A549 (cell line): Measurements from ENCODE around the gene HOXA11. TPM values are rescaled to one million over a fixed set of nuclear protein-coding genes. Genes with fewer than 3 reads are reported as not detected.

Experiments
- ATAC-seq, 2 experiments: fragments of 200-7000 bp in 1 of 2; fragments of >200 bp in 1 of 2; cut with Nextera tagmentation in 1 of 2; cut with Tn5 transposase in 1 of 2; 3 replicates each; pipeline versions ENCODE4 v1.8.0 to v1.9.1; 2018 to 2020; ENCODE audit warnings: mild to moderate bottlenecking in 1 of 2, moderate library complexity in 1 of 2
- CTCF ChIA-PET: fragments of 300-600 bp; sonication (Branson Sonifier 250); formaldehyde crosslinking; extraction: SDS; loops from one replicate; lab custom pipeline; 2021; ENCODE audit warnings: antibody characterized with exemption, inconsistent platforms; lab: Yijun Ruan, JAX
- POLR2A ChIA-PET: fragments of 350-600 bp; formaldehyde crosslinking; extraction: SDS; loops from one replicate; lab custom pipeline; 2021; ENCODE audit warnings: antibody characterized with exemption, inconsistent platforms; lab: Yijun Ruan, JAX
- DNase-seq, 2 experiments: peaks; one replicate each; pipeline versions ENCODE4 v3.0.0 to v3.0.0-alpha.2; 2011 to 2016; ENCODE audit warnings: low read depth in 1 of 2, low spot score in 1 of 2
- FAIRE-seq: peaks from 2 replicates; lab custom pipeline; 2011; peaks lifted over from hg19 to GRCh38; lab: Jason Lieb, UNC
- H3K27ac ChIP-seq, 2 experiments: fragments of >200 bp; sonication (Bioruptor Twin); formaldehyde crosslinking; 3 replicates each; pipeline ENCODE4 v1.5.1; 2016 to 2017
- H3K4me1 ChIP-seq: fragments of >200 bp; sonication (Bioruptor Twin); formaldehyde crosslinking; 3 replicates; pipeline ENCODE4 v1.6.1; 2016
- H3K4me2 ChIP-seq: fragments of >200 bp; sonication (Bioruptor Twin); formaldehyde crosslinking; 3 replicates; pipeline ENCODE4 v1.6.1; 2016
- H3K4me3 ChIP-seq: fragments of >200 bp; sonication (Bioruptor Twin); formaldehyde crosslinking; 3 replicates; pipeline ENCODE4 v1.5.1; 2016
- H3K9me3 ChIP-seq: fragments of >200 bp; sonication (Bioruptor Twin); formaldehyde crosslinking; 3 replicates; pipeline ENCODE4 v1.6.1; 2016
- CHD2 ChIP-seq: fragments of 150-350 bp; IDR thresholded peaks from 2 replicates; pipeline ENCODE4 v1.6.1; 2014; ENCODE audit warnings: low read length; ENCODE audit not compliant: partially characterized antibody
- EHF ChIP-seq: fragments of 250-450 bp; sonication (Bioruptor Pico); IDR thresholded peaks from 2 replicates; pipeline ENCODE4 v1.5.0; 2020; ENCODE audit warnings: mild to moderate bottlenecking
- EHMT2 ChIP-seq: fragments of 200-600 bp; sonication (generic); IDR thresholded peaks from 2 replicates; pipeline ENCODE4 v1.6.1; 2016; ENCODE audit warnings: antibody characterized with exemption, low read depth, mild to moderate bottlenecking, moderate library complexity
- HOXB5 ChIP-seq: fragments of 250-450 bp; sonication (Bioruptor Pico); IDR thresholded peaks from 2 replicates; pipeline ENCODE4 v1.5.0; 2020; ENCODE audit warnings: mild to moderate bottlenecking, moderate library complexity
- JUNB ChIP-seq: fragments of >200 bp; sonication (Bioruptor Twin); formaldehyde crosslinking; IDR thresholded peaks from 2 replicates; pipeline ENCODE4 v1.6.1; 2016
- MAZ ChIP-seq: fragments of 150-350 bp; IDR thresholded peaks from 2 replicates; pipeline ENCODE4 v1.6.1; 2014; ENCODE audit warnings: antibody characterized with exemption, low read depth, low read length, borderline replicate concordance
- NR3C1 ChIP-seq: fragments of >200 bp; sonication (Bioruptor Twin); formaldehyde crosslinking; IDR thresholded peaks from 3 replicates; pipeline ENCODE4 v1.6.1; 2017
- RCOR1 ChIP-seq: fragments of 150-350 bp; IDR thresholded peaks from 2 replicates; pipeline ENCODE4 v1.6.1; 2014; ENCODE audit warnings: antibody characterized with exemption, low read length, low read depth
- RFX5 ChIP-seq: fragments of 450-650 bp; IDR thresholded peaks from 2 replicates; pipeline ENCODE4 v1.7.1; 2014; ENCODE audit warnings: antibody characterized with exemption, mild to moderate bottlenecking, moderate library complexity
- SMC3 ChIP-seq: fragments of >200 bp; sonication (Bioruptor Twin); formaldehyde crosslinking; IDR thresholded peaks from 3 replicates; pipeline ENCODE4 v1.6.1; 2018; ENCODE audit warnings: inconsistent platforms
- TFCP2L1 ChIP-seq: fragments of 250-450 bp; sonication (Bioruptor Pico); IDR thresholded peaks from 2 replicates; pipeline ENCODE4 v1.5.0; 2021; ENCODE audit warnings: mild to moderate bottlenecking
- TP53 ChIP-seq: fragments of 250-450 bp; sonication (Bioruptor Pico); IDR thresholded peaks from 2 replicates; pipeline ENCODE4 v1.5.0; 2021; ENCODE audit warnings: mild to moderate bottlenecking, moderate library complexity
- ZC3H11A ChIP-seq: fragments of 450-650 bp; IDR thresholded peaks from 2 replicates; pipeline ENCODE4 v1.6.1; 2014; ENCODE audit warnings: antibody characterized with exemption, mild to moderate bottlenecking
- ZFP36 ChIP-seq: fragments of 450-650 bp; IDR thresholded peaks from 2 replicates; pipeline ENCODE4 v1.6.1; 2014; ENCODE audit warnings: borderline replicate concordance; ENCODE audit not compliant: partially characterized antibody
- ZNF302 ChIP-seq: fragments of 250-450 bp; sonication (Bioruptor Pico); IDR thresholded peaks from 2 replicates; pipeline ENCODE4 v1.9.0; 2021; ENCODE audit warnings: inconsistent platforms, mild to moderate bottlenecking, moderate library complexity
- WGBS: methylation state at CpG from one replicate; pipeline ENCODE4 v1.1.6; 2017; ENCODE audit errors: missing lambda C conversion rate; 5-methylcytosine and 5-hydroxymethylcytosine counted together
- polyA plus RNA-seq, 4 experiments: library from polyadenylated mRNA; depleted of rRNA in 3 of 4; stranded (reverse); fragments of >200 nt; fragmentation: RNase III in 1 of 4; extraction: RNeasy Plus Mini Kit Qiagen cat#74134 plus additional on column Dnase treatment in 1 of 4; gene quantifications; 2 replicates in 3 of 4; 3 replicates in 1 of 4; pipeline ENCODE4 v1.2.3, GENCODE V29; 2011 to 2017
- TF ChIP-seq, protein P1 (sequence below): fragments of >200 bp; sonication (Bioruptor Twin); formaldehyde crosslinking; IDR thresholded peaks from 3 replicates; pipeline ENCODE4 v1.5.1; 2016
- TF ChIP-seq, protein P2 (sequence below): fragments of 250-450 bp; sonication (Bioruptor Pico); IDR thresholded peaks from 2 replicates; pipeline ENCODE4 v1.5.0; 2020; ENCODE audit warnings: low read depth, mild to moderate bottlenecking, moderate library complexity
- TF ChIP-seq, protein P3 (sequence below): IDR thresholded peaks from 2 replicates; pipeline ENCODE4 v1.6.1; 2012; ENCODE audit warnings: low read depth, borderline replicate concordance
- TF ChIP-seq, protein P4 (sequence below): fragments of >200 bp; sonication (Bioruptor Twin); formaldehyde crosslinking; IDR thresholded peaks from 2 replicates; pipeline ENCODE4 v1.6.1; 2016
- TF ChIP-seq, protein P5 (sequence below): fragments of 150-350 bp; IDR thresholded peaks from 2 replicates; pipeline ENCODE4 v1.6.1; 2014; ENCODE audit warnings: low read depth, mild to moderate bottlenecking, low read length

The HOXA11 gene
- polyA plus RNA-seq, 2 of the 4 experiments (the other 2 are of a cell fraction): 0.68 to 0.84 TPM

DNA sequence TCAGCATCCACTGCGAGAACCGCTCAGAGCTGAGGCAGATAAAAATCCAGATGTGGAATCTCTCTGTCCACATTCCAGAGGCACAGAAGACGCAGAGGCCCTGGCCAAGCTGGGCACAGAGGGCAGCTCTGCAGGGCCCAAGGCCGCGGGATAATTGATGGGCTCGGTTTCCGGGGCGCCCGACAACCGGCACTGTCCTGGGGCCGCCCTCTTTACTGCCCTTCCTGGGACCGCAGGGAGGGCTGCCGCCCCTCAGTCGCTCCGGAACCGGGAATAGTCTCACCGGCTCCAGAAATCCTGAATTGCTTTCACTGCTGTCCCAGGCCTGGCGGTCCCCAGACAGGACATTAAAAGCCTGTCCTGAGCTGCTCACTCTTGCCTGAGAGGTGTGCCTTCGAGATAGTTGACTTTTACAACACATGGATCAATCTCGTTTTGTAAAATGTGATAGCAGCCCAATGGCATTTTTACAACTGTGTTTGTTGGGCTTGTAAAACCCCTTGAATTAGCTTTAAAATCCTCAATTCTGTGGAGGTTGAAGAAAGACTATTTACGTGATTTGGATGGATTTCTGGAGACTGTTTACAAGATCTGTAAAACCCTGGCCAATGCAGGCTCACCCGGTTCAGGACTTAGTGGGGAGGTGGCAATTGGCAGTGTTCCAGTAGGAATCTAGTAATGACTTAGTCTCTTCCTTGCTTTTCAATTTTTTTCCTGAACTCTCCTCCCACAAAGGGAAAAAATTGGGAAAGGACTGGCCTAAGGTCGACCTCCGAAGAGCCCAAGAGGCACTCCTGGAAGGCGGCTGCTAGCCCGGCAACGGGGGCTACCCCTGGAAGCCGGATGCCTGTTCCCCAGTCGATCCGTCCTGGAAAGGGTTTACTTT is 36.0 kb downstream of the HOXA11 start:
- no peak for ATAC-seq
- DNase-seq: no peak
- CTCF ChIA-PET: interaction anchor here (1.1 to 11.1 kb wide), 19 partner anchors 7 to 1256 kb away, joined by 3 to 160 read pairs (median 5); partner anchors contain the start of genes HOXA4, HOXA5 and HOXA9
- TF ChIP-seq EHMT2: no peak
- TF ChIP-seq, protein P1, sequence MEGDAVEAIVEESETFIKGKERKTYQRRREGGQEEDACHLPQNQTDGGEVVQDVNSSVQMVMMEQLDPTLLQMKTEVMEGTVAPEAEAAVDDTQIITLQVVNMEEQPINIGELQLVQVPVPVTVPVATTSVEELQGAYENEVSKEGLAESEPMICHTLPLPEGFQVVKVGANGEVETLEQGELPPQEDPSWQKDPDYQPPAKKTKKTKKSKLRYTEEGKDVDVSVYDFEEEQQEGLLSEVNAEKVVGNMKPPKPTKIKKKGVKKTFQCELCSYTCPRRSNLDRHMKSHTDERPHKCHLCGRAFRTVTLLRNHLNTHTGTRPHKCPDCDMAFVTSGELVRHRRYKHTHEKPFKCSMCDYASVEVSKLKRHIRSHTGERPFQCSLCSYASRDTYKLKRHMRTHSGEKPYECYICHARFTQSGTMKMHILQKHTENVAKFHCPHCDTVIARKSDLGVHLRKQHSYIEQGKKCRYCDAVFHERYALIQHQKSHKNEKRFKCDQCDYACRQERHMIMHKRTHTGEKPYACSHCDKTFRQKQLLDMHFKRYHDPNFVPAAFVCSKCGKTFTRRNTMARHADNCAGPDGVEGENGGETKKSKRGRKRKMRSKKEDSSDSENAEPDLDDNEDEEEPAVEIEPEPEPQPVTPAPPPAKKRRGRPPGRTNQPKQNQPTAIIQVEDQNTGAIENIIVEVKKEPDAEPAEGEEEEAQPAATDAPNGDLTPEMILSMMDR: no peak
- TF ChIP-seq JUNB: no peak
- TF ChIP-seq MAZ: no peak
- no peak for TF ChIP-seq NR3C1
- no peak for TF ChIP-seq TFCP2L1 (CRISPR knock-in tag)
- TF ChIP-seq RFX5: no peak
- TF ChIP-seq ZC3H11A: no peak
- TF ChIP-seq HOXB5 (CRISPR knock-in tag): no peak
- TF ChIP-seq, all 56 proteins: peak for 0
- Histone ChIP-seq H3K9me3 (no peaks in the 10 kb centered on the region), H3K4me2 (peak overlapping the region; percentile 90), H3K4me1 (peaks cover 16% of the 10 kb centered on the region), H3K27ac (peak overlapping the region; percentile 27 to 52; a peak in 4 of 6 replicates), H3K4me3 (peak overlapping the region; percentile 49; the same call in 2 of the 3 replicates)
- FAIRE-seq: no peak
- POLR2A ChIA-PET: interaction anchor here (1.0 to 1.7 kb wide), 2 partner anchors 12 to 17 kb away, joined by 3 to 5 read pairs; no protein-coding TSS in a partner anchor
- WGBS: 76% methylated on average over 30 of the region's 30 CpGs

DNA sequence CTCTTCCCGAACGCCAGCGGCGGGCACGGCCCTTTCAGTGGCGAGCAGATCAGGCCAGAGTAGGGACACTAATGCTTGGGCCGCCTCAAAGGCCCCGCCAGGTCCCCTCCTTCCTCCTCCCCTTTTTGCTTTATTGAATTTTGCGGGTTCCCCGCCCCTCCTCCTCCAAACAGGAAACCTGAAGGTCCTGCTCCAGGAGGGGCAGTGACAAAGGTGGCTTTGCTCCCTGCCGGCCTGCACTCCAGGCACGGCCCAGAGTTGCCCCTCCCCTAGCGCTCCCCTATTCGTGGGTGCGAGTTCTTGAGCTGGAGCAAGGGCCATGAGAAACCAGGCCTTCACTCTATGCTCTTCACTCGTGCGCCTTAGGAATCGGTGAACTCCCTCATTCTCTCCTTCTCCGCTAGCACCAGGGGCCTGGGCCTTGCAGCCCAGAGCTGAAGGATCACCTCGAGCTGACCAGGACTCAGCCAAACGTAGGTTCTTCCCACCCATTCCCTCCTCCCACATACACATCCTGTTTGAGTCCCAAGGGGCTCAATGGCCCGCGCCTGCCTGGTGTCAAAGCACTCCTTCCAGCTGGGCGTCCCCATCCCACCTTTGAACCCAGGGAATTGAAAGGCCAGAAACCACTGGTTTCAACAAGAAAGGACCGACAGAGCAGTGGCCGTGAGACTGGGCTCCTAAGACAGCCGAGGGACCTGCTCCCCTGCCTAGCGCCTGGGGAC is 36.8 kb downstream of the HOXA11 start:
- no peak for FAIRE-seq
- Histone ChIP-seq H3K27ac (peak overlapping the region in 1 of 2 experiments; percentile 52; a peak in 1 of 6 replicates), H3K4me1 (peaks cover 16% of the 10 kb centered on the region), H3K4me3 (no peak overlapping the region), H3K4me2 (peak overlapping the region; percentile 90; the same call in 1 of the 3 replicates), H3K9me3 (no peaks in the 10 kb centered on the region)
- no peak for DNase-seq
- POLR2A ChIA-PET: no interaction called here
- CTCF ChIA-PET: interaction anchor here (1.1 to 11.1 kb wide), 8 partner anchors 10 to 779 kb away, joined by 3 to 160 read pairs (median 14); partner anchors contain the start of gene HOXA9
- TF ChIP-seq ZFP36: no peak
- no peak for TF ChIP-seq RCOR1
- 91% methylated on average over 28 of the region's 28 CpGs for WGBS
- no peak for ATAC-seq

DNA sequence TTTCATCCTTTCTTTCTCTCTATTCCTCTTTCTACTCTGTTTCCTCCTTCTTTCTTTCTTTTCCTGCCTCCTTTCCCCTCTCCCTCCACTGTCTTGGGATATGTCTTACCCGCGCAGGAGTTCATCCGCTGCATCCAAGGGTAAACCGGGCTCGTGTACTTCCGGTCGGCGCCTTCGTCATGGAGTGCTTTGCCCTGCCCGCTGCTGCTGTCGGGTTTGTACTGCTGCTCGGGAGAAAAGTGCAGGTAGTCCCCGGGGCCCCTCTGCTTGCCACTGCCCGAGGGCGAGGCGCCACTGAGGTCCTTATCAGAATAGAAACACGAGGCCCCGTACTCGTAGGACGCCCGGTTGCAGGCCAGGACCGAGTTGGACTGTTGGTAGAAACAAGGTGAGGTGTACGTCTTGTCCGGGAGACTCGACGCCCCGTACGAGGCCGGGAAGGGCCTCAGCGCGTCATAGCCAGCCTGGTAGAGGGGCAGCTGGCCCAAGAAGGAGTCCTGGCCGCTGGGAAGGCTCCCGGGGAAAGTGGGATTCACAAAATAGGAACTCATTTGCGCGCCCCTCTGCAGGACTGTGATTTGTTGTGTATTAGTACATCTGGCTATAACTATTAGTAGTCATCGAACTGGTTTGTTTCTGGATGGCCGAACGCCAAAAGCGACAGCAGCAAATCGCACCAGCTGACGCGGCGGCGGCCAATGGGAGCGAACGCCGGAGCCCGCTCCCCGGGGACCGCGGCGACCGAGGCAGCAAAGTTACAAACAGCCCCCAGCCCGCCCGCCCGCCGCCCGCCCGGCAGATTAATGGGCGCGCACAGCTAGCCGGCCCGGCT is 37.6 kb downstream of the HOXA11 start, which contains the start of gene HOXA6:
Gene HOXA6 (minus strand): TSS at position 576 of the 832 bp plus-strand sequence. CDS start 25 bp downstream, at position 551.
- no peak for FAIRE-seq
- no peaks in the 10 kb centered on the region for H3K9me3 ChIP-seq
- no peak for ATAC-seq
- peak within 1 kb of the TSS; percentile 90; the same call in 1 of the 3 replicates for H3K4me2 ChIP-seq
- peak within 1 kb of the TSS in 1 of 2 experiments; percentile 52; a peak in 1 of 6 replicates for H3K27ac ChIP-seq
- WGBS: 95% methylated on average over 57 of the region's 63 CpGs
- H3K4me3 ChIP-seq: no peak within 1 kb of the TSS
- ChIA-PET POLR2A (no interaction called here), CTCF (interaction anchor here (0.8 to 11.1 kb wide), 7 partner anchors 11 to 778 kb away, joined by 3 to 160 read pairs (median 31); partner anchors contain the start of gene HOXA9)
- no peak for DNase-seq
- peaks cover 16% of the 10 kb centered on the region for H3K4me1 ChIP-seq
- TF ChIP-seq, protein P2, sequence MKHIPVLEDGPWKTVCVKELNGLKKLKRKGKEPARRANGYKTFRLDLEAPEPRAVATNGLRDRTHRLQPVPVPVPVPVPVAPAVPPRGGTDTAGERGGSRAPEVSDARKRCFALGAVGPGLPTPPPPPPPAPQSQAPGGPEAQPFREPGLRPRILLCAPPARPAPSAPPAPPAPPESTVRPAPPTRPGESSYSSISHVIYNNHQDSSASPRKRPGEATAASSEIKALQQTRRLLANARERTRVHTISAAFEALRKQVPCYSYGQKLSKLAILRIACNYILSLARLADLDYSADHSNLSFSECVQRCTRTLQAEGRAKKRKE (CRISPR knock-in tag): no peak
- TF ChIP-seq, protein P3, sequence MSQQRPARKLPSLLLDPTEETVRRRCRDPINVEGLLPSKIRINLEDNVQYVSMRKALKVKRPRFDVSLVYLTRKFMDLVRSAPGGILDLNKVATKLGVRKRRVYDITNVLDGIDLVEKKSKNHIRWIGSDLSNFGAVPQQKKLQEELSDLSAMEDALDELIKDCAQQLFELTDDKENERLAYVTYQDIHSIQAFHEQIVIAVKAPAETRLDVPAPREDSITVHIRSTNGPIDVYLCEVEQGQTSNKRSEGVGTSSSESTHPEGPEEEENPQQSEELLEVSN: no peak
- TF ChIP-seq RCOR1 (no peak), TP53 (CRISPR knock-in tag) (no peak), ZNF302 (CRISPR knock-in tag) (no peak), CHD2 (no peak), EHF (CRISPR knock-in tag) (no peak), SMC3 (no peak)
- TF ChIP-seq, protein P1: no peak
- TF ChIP-seq, protein P4, sequence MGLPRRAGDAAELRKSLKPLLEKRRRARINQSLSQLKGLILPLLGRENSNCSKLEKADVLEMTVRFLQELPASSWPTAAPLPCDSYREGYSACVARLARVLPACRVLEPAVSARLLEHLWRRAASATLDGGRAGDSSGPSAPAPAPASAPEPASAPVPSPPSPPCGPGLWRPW: no peak
- TF ChIP-seq, protein P5, sequence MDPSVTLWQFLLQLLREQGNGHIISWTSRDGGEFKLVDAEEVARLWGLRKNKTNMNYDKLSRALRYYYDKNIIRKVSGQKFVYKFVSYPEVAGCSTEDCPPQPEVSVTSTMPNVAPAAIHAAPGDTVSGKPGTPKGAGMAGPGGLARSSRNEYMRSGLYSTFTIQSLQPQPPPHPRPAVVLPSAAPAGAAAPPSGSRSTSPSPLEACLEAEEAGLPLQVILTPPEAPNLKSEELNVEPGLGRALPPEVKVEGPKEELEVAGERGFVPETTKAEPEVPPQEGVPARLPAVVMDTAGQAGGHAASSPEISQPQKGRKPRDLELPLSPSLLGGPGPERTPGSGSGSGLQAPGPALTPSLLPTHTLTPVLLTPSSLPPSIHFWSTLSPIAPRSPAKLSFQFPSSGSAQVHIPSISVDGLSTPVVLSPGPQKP: no peak
